Smooth muscle cell (in vitro differentiated cells): ENCODE measurements around the gene SLC38A2. TPM values are rescaled to one million over a fixed set of nuclear protein-coding genes. Genes with fewer than 3 reads are reported as not detected.
A peak's percentile ranks its signal among the peaks of the same experiment; 100 is the strongest.

Source experiments
- DNase-seq: peaks from one replicate; lab custom pipeline; 2025; ENCODE audit not compliant: unreplicated experiment; lab: John Stamatoyannopoulos, UW
- H2AFZ ChIP-seq: fragments of 200-600 bp; sonication (generic); 2 replicates; pipeline ENCODE4 v1.6.0; 2016; ENCODE audit warnings: antibody characterized with exemption, low read depth, mild to moderate bottlenecking
- H3F3A ChIP-seq: fragments of 200-600 bp; sonication (generic); 2 replicates; pipeline ENCODE4 v1.6.0; 2017; ENCODE audit warnings: antibody characterized with exemption, low read depth
- H3K27ac ChIP-seq: fragments of 200-600 bp; sonication (generic); 2 replicates; pipeline ENCODE4 v1.5.1; 2016; ENCODE audit warnings: low read depth, mild to moderate bottlenecking
- H3K27me3 ChIP-seq: fragments of 200-600 bp; sonication (generic); 2 replicates; pipeline ENCODE4 v1.6.1; 2016; ENCODE audit warnings: low read depth, mild to moderate bottlenecking
- H3K36me3 ChIP-seq: fragments of 200-600 bp; sonication (generic); 2 replicates; pipeline ENCODE4 v1.5.1; 2016; ENCODE audit warnings: low read depth
- H3K4me1 ChIP-seq: fragments of 200-600 bp; sonication (generic); 2 replicates; pipeline ENCODE4 v1.5.1; 2016; ENCODE audit warnings: low read depth
- H3K4me2 ChIP-seq: fragments of 200-600 bp; sonication (generic); 2 replicates; pipeline ENCODE4 v1.6.0; 2016; ENCODE audit warnings: mild to moderate bottlenecking
- H3K4me3 ChIP-seq: fragments of 200-600 bp; sonication (generic); 2 replicates; pipeline ENCODE4 v1.5.1; 2016; ENCODE audit warnings: mild to moderate bottlenecking
- H3K79me2 ChIP-seq: fragments of 200-600 bp; sonication (generic); 2 replicates; pipeline ENCODE4 v1.6.0; 2016; ENCODE audit warnings: low read depth, mild to moderate bottlenecking
- H3K9ac ChIP-seq: fragments of 200-600 bp; sonication (generic); 2 replicates; pipeline ENCODE4 v1.6.0; 2016; ENCODE audit warnings: low read depth
- H3K9me3 ChIP-seq: fragments of 200-600 bp; sonication (generic); replicated peaks from 2 replicates; pipeline ENCODE4 v1.5.1; 2016; ENCODE audit warnings: low read depth
- H4K20me1 ChIP-seq: fragments of 200-600 bp; sonication (generic); 2 replicates; pipeline ENCODE4 v1.6.0; 2016; ENCODE audit warnings: low read depth
- CTCF ChIP-seq: fragments of 200-600 bp; sonication (generic); IDR thresholded peaks from 2 replicates; pipeline ENCODE4 v1.5.1; 2017; ENCODE audit warnings: borderline replicate concordance, mild to moderate bottlenecking, antibody characterized with exemption; ENCODE audit not compliant: insufficient read depth, poor library complexity, severe bottlenecking
- WGBS: methylation state at CpG from one replicate; pipeline ENCODE4 v1.1.7; 2016; ENCODE audit warnings: low lambda C conversion rate; 5-methylcytosine and 5-hydroxymethylcytosine counted together
- polyA plus RNA-seq: library from polyadenylated mRNA; unstranded; fragments of >200 nt; fragmentation: Nextera tagmentation; extraction: Ambion mirVana; gene quantifications from 2 replicates; pipeline ENCODE4 v1.2.1, GENCODE V29; 2016
- total RNA-seq: library from RNA; depleted of rRNA; stranded (reverse); fragments of >200 nt; gene quantifications from 2 replicates; pipeline ENCODE4 v1.2.3, GENCODE V29; 2014

The SLC38A2 gene
- total and polyA plus RNA-seq, 2 experiments from 2014 or later = 262 to 1,127 TPM

GRCh38 chr12:46382408-46382963 is 9.9 kb upstream of the SLC38A2 start:
- Histone ChIP-seq H3K27ac (peak overlapping the region; percentile 98), H3K79me2 (peaks cover 4% of the 10 kb centered on the region), H3K4me2 (peak overlapping the region; percentile 83), H3K27me3 (no peaks in the 10 kb centered on the region), H3K36me3 (no peaks in the 10 kb centered on the region), H3K9ac (peak overlapping the region; percentile 98), H4K20me1 (no peaks in the 10 kb centered on the region), H3F3A (peaks cover 26% of the 10 kb centered on the region), H3K9me3 (no peaks in the 10 kb centered on the region), H3K4me3 (peak overlapping the region; percentile 71), H2AFZ (no peak overlapping the region), H3K4me1 (peaks cover 41% of the 10 kb centered on the region)
- DNase-seq = no peak
- TF ChIP-seq CTCF = no peak
- 55% methylated on average over 16 of the region's 16 CpGs for WGBS

- 93% methylated on average over 1 of the region's 1 CpG for WGBS
- Histone ChIP-seq H3K9ac (no peak overlapping the region), H3K27ac (no peak overlapping the region), H3K9me3 (no peaks in the 10 kb centered on the region), H3K4me3 (no peak overlapping the region), H3K4me2 (no peak overlapping the region), H2AFZ (no peak overlapping the region), H3K36me3 (no peaks in the 10 kb centered on the region), H3K4me1 (peaks cover 26% of the 10 kb centered on the region), H3K79me2 (peaks cover 4% of the 10 kb centered on the region), H4K20me1 (no peaks in the 10 kb centered on the region), H3F3A (peaks cover 17% of the 10 kb centered on the region), H3K27me3 (no peaks in the 10 kb centered on the region)
- no peak for DNase-seq
- TF ChIP-seq CTCF = no peak
Observed at GRCh38 chr12:46380881-46381280, 8.3 kb upstream of the SLC38A2 start.

GRCh38 chr12:46380022-46380796 is 7.6 kb upstream of the SLC38A2 start:
- H3K4me3 ChIP-seq = no peak overlapping the region
- no peak overlapping the region for H3K9ac ChIP-seq
- peaks cover 19% of the 10 kb centered on the region for H3K4me1 ChIP-seq
- no peak overlapping the region for H3K27ac ChIP-seq
- no peak overlapping the region for H2AFZ ChIP-seq
- no peaks in the 10 kb centered on the region for H3K27me3 ChIP-seq
- no peak for TF ChIP-seq CTCF
- H3K36me3 ChIP-seq = no peaks in the 10 kb centered on the region
- WGBS = 95% methylated on average over 3 of the region's 3 CpGs
- H4K20me1 ChIP-seq = no peaks in the 10 kb centered on the region
- no peak for DNase-seq
- no peaks in the 10 kb centered on the region for H3K9me3 ChIP-seq
- H3K79me2 ChIP-seq = peaks cover 4% of the 10 kb centered on the region
- no peak overlapping the region for H3K4me2 ChIP-seq
- H3F3A ChIP-seq = peaks cover 10% of the 10 kb centered on the region

GRCh38 chr12:46379352-46379751 is 6.8 kb upstream of the SLC38A2 start:
- H3K27ac ChIP-seq = no peak overlapping the region

More at GRCh38 chr12:46379352-46379751, 6.8 kb upstream of the SLC38A2 start:
- Histone ChIP-seq H3K4me3 (no peak overlapping the region), H3K36me3 (no peaks in the 10 kb centered on the region), H2AFZ (no peak overlapping the region), H3K9me3 (no peaks in the 10 kb centered on the region), H3K4me1 (peaks cover 11% of the 10 kb centered on the region), H3K27me3 (no peaks in the 10 kb centered on the region), H3F3A (peaks cover 2% of the 10 kb centered on the region), H3K4me2 (no peak overlapping the region), H3K79me2 (peaks cover 4% of the 10 kb centered on the region), H3K9ac (no peak overlapping the region), H4K20me1 (no peaks in the 10 kb centered on the region)
- no peak for DNase-seq
- 97% methylated on average over 3 of the region's 3 CpGs for WGBS
- no peak for TF ChIP-seq CTCF
